GM12891 (cell line): Measurements from ENCODE around the gene LYPD4.

ENCODE experiments used
- DNase-seq: peaks from one replicate; pipeline ENCODE4 v3.0.0; 2011; ENCODE audit warnings: low spot score; ENCODE audit not compliant: insufficient read length
- FAIRE-seq: peaks from 2 replicates; lab custom pipeline; 2011; peaks lifted over from hg19 to GRCh38; lab: Jason Lieb, UNC
- PAX5 ChIP-seq: IDR thresholded peaks from 2 replicates; pipeline ENCODE4 v1.6.1; 2011; ENCODE audit warnings: low read length, moderate library complexity, mild to moderate bottlenecking; ENCODE audit not compliant: insufficient read depth, severe bottlenecking
- POLR2A ChIP-seq: IDR thresholded peaks from 2 replicates; pipeline ENCODE4 v1.6.1; 2011; ENCODE audit warnings: low read depth, low read length, control low read depth
- POLR2AphosphoS5 ChIP-seq: IDR thresholded peaks from 2 replicates; pipeline ENCODE4 v1.6.1; 2011; ENCODE audit warnings: low read depth, low read length, control low read depth
- POU2F2 ChIP-seq: IDR thresholded peaks from 2 replicates; pipeline ENCODE4 v1.6.1; 2011; ENCODE audit warnings: low read depth, mild to moderate bottlenecking, control low read depth, low read length, moderate library complexity
- SPI1 ChIP-seq: IDR thresholded peaks from 2 replicates; pipeline ENCODE4 v1.6.1; 2011; ENCODE audit warnings: low read depth, low read length, control low read depth
- TAF1 ChIP-seq: IDR thresholded peaks from 2 replicates; pipeline ENCODE4 v1.6.1; 2011; ENCODE audit warnings: low read depth, low read length, control low read depth

LYPD4 gene

DNA sequence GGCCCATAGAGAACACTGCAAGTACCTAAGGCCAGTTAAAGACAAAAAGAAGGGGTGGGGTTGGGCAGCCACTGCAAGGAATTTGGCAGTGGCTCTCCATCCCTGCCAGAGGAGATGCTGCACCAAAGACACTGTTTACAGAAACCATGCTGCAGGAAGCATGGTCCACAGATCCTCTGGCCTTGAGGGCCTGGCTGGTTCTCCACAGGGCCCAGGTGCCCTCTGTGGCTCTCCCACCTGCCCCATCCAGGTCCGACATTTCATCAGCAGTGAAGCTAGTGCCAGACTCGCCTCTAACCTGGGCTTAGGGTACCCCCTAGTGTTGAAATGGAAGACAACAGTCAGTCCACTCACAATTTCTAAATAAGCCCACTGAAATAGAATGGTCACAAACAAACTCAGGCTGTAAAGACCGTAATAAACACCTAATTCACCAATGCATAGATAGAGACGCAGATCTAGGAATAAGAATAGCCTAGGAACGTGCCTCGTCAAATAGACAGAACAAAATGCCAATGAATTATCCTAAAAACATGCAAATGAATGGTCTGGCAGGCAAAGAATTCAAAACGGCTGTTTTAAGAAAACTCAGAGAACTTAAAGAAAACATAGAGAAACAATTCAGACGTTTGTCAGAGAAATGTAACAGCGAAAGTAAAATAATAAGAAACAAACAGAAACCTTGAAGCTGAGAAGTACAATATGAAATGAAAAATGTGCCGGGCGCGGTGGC, 23.3 kb downstream of the LYPD4 start:
- TF ChIP-seq SPI1 = no peak
- peak; percentile 65 for DNase-seq
- FAIRE-seq = peak; percentile 91

DNA sequence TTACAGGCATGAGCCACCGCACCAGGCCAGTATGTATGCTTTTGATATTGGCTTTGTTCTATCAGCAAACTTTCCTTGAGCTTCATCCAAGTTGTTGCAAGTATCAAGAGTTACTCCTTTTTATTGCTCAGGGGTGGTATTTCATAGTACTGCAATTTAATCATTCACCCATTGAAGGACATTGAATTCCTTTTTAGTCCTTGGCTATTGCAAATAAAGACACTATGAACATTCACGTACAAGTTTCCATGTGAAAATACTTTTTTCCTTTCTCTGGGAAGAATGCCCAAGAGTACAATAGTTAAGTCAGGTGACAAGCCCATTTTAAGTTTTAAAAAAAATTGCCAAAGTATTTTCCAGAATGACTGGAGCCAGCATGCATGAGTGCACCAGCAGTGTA, 27.7 kb downstream of the LYPD4 start:
- FAIRE-seq (no peak), DNase-seq (no peak)
- TF ChIP-seq TAF1 = no peak
- TF ChIP-seq POLR2A = no peak
- TF ChIP-seq SPI1 = no peak
- no peak for TF ChIP-seq PAX5
- no peak for TF ChIP-seq POU2F2
- TF ChIP-seq POLR2AphosphoS5 = no peak

DNA sequence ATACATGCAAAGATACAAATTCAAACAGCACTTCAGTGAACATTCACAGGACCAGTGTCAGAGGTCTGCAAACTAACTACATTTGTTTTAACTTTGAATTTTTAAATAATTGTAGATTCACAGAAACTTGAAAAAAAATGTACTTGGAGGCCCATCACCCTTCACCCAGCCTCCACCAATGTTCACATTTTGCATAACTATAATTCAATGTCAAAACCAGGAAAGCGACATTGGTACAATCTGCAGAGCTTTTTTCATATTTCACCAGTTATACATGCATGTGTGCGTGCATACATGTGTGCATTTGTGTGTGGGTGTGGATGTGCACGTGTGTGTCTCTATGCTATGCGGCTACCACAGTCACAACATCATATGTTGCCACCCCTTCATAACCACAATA, 29.2 kb downstream of the LYPD4 start:
- no peak for TF ChIP-seq TAF1
- no peak for TF ChIP-seq POLR2A
- no peak for TF ChIP-seq SPI1
- no peak for TF ChIP-seq POU2F2
- TF ChIP-seq PAX5 = no peak
- TF ChIP-seq POLR2AphosphoS5 = no peak
- DNase-seq = no peak
- no peak for FAIRE-seq

DNA sequence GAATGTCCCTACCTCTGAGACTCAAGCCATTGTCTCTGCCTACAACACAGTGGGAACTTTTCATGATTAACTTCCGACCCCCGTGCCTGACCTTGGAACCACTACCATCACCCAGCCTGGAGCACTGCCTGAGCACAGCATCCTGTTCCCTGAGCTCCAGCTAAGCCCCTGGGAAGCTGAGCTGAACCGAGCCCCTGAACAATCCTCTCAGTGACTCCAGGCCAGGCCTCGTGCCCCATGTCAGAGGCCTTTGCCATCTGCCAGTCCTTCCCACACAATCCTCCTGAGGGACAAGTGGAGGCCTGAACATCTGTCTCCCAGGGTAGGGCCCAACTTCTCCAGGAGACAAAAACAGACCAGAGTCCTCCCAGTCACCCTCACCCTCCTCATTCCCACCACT, 30.6 kb downstream of the LYPD4 start:
- DNase-seq = no peak
- no peak for FAIRE-seq
- TF ChIP-seq TAF1 (no peak), POU2F2 (no peak), PAX5 (no peak), SPI1 (no peak), POLR2AphosphoS5 (no peak), POLR2A (no peak)

GRCh38 chr19:41811981-41812380, 32.5 kb downstream of the LYPD4 start:
- FAIRE-seq = no peak
- no peak for DNase-seq
- no peak for TF ChIP-seq SPI1

GRCh38 chr19:41811036-41811435, 33.4 kb downstream of the LYPD4 start:
- TF ChIP-seq TAF1 (no peak), POLR2AphosphoS5 (no peak), POLR2A (no peak), SPI1 (peak; percentile 89)
- FAIRE-seq (no peak), DNase-seq (no peak)

DNA sequence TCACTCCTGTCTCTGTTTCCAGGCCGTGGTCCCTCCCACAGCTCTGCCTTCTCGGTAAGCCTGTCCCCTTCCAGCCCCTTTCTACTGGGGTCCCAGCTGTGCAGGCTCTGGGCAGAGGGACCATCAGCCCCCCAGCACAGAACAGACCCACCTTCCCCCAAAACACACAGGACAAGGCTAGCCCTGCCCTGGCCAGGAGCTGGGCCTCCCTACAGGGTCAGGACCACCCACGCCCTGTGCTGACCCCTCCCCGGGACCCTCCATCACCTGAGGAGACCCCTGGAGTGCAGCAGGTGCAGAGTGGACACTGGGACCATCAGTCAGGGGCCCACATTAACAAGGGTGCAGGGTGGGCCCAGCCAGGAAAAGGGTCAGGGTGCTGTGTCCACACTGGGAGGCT, 34.2 kb downstream of the LYPD4 start:
- no peak for TF ChIP-seq TAF1
- no peak for TF ChIP-seq POLR2AphosphoS5
- FAIRE-seq (no peak), DNase-seq (no peak)

- DNase-seq (no peak), FAIRE-seq (no peak)
- TF ChIP-seq TAF1 = no peak
- TF ChIP-seq POU2F2 = no peak
- no peak for TF ChIP-seq SPI1
- no peak for TF ChIP-seq POLR2AphosphoS5
- TF ChIP-seq POLR2A = no peak
- no peak for TF ChIP-seq PAX5
These were observed 35.6 kb downstream of the LYPD4 start for GRCh38 chr19:41808663-41809566.

- DNase-seq = no peak
- FAIRE-seq = no peak
- no peak for TF ChIP-seq POLR2A
- TF ChIP-seq TAF1 = no peak
- TF ChIP-seq POLR2AphosphoS5 = no peak
- no peak for TF ChIP-seq PAX5
- TF ChIP-seq SPI1 = no peak
- no peak for TF ChIP-seq POU2F2
These were observed 37.3 kb downstream of the LYPD4 start for GRCh38 chr19:41807176-41807575.

DNA sequence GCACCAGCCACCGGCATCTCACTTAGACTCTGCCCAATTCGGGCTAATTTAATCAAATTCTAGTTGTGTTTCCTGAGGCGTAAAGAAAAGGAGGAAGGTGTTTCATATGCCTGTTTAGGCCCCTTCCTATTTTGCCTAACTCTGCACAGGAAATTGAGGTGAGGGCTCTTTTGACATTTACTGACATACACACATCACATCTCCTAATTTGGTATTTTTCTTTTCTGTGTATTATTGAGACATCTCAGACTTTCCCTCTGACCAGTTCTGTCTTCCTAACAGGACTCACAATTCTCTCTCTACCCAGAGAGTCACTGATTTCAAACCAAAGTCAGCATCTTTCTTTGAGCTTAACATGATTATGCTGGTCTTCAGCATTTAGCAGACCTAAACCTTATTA, 40.1 kb downstream of the LYPD4 start:
- TF ChIP-seq POU2F2 (no peak), SPI1 (no peak), POLR2AphosphoS5 (no peak), PAX5 (no peak), TAF1 (no peak), POLR2A (no peak)
- DNase-seq (no peak), FAIRE-seq (no peak)
